T1000 (cell line): Measurements from ENCODE around the gene CERT1.

ENCODE experiments used
- DNase-seq: peaks from one replicate; lab custom pipeline; 2025; ENCODE audit warnings: mixed read lengths; lab: John Stamatoyannopoulos, UW

Gene CERT1

GRCh38 chr5:75471193-75471592 lies 40.2 kb downstream of the CERT1 start:
- DNase-seq, result no peak

- DNase-seq, result no peak
Observed at GRCh38 chr5:75469017-75469416, 42.4 kb downstream of the CERT1 start.

- DNase-seq, result no peak
Observed at GRCh38 chr5:75468593-75468992, 42.8 kb downstream of the CERT1 start.

- DNase-seq, result no peak
Observed at GRCh38 chr5:75466006-75466716, 45.3 kb downstream of the CERT1 start.

GRCh38 chr5:75465480-75465879 lies 45.9 kb downstream of the CERT1 start:
- no peak for DNase-seq

- DNase-seq, result no peak
Observed at GRCh38 chr5:75463726-75464125, 47.7 kb downstream of the CERT1 start.

DNA sequence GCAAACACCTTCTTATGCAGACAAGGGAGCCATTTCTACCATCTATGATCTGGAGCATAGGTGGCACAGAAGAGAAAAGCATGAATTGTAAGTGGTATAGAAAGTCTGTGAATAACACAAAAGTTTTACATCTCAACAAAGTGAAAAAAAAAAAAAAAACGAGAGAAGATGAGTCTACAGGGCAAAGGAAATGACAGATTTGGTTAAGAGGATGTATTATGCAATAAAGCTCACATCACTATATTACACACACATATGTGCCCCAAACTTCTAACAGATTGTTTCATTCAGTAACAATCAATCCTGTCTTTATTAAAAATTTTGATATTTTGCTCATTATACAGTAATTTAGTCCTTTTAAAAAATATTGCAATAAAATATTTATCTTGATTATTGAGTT lies 49.8 kb downstream of the CERT1 start:
- no peak for DNase-seq

GRCh38 chr5:75460942-75461610 lies 50.4 kb downstream of the CERT1 start:
- no peak for DNase-seq

GRCh38 chr5:75460532-75460931 lies 50.9 kb downstream of the CERT1 start:
- DNase-seq, result no peak

- no peak for DNase-seq
Observed at GRCh38 chr5:75457691-75458090, 53.7 kb downstream of the CERT1 start.

DNA sequence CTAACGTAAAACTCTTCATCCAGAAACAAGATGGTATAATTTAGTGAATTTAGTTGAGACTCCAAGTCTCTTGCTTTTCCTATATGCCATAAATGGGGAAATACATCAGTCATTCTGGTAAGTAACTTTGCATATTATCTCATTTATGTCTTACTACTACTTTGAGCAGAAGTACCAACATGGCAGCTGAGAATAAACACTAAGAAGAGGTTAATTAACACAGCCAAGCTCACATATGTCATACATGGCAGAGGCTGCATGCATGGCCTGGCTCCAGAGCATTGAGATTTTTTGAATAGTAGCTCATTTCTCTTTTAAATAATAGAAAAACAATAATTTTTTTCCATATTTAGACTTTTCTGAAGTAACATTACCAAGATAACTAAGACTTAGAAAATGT lies 54.3 kb downstream of the CERT1 start:
- DNase-seq, result no peak

GRCh38 chr5:75450069-75450468 lies 61.4 kb downstream of the CERT1 start:
- DNase-seq, result no peak

- no peak for DNase-seq
Observed at GRCh38 chr5:75446068-75446467, 65.4 kb downstream of the CERT1 start.

DNA sequence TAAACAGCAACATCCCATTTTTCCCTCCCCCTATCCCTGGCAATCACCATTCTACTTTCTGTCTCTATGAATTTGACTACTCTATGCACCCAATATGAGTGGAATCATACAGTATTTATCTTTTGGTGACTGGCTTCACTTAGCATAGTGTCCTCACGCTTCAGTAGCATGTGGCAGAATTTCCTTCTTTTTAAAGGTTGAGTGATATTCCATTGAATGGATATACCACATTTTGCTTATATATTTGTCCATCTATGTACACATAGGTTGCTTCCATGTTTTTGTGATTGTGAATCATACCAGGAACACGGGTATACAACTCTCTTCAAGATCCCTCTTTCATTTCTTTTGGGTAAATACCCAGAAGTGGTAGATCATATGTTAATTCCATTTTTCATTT lies 69.9 kb downstream of the CERT1 start:
- no peak for DNase-seq

- no peak for DNase-seq
Observed at GRCh38 chr5:75439276-75439675, 72.2 kb downstream of the CERT1 start.

- DNase-seq, result no peak
Observed at GRCh38 chr5:75438722-75439121, 72.7 kb downstream of the CERT1 start.

GRCh38 chr5:75435096-75435495 lies 76.3 kb downstream of the CERT1 start:
- no peak for DNase-seq

DNA sequence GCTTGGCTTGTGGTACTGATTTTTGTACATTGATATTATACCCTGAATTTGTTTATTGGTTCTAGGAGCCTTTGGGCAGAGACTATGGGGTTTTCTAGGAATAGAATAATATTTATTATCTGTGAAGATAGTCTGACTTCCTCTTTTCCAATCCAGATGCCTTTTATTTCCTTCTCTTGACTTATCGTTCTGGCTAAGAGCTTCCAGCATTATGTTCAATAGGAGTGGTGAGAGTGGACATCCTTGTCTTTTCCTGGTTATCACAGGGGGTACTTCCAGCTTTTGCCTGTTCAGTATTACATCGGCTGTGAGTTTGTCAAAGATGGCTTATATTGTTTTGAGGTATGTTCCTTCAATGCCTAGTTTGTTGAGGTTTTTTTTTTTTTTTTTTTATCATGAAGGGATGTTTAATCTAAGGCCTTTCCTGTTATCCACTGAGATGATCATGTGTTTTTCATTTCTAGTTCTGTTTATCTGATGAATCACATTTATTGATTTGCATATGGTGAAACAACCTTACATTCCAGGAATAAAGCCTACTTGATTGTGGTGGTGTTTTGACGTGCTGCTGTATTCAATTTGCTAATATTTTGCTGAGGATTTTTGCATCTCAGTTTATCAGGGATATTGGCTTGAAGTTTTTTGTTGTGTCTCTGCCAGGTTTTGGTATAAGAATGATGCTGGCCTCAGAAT lies 77.5 kb downstream of the CERT1 start:
- DNase-seq, result no peak

GRCh38 chr5:75414241-75414640 lies 97.2 kb downstream of the CERT1 start:
- no peak for DNase-seq

- no peak for DNase-seq
Observed at GRCh38 chr5:75412111-75412990, 99.1 kb downstream of the CERT1 start.

DNA sequence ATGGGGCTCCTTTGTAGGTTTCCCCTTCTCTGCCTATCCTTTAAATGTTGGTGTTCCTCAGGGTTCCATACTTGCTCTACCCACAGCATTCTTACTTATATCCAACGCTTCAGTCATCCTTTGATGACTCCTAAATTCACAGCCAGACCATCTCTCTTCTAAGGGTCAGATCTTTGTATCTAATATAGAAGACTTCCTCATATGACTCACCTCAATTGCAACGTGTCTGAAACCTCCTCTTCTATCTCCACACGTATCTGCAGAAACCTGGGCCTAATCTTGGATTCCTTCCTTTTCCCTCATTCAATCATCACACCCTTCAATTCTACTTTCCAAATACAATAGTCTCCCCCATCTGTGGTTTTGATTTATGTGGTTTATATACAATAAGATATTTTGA lies 106.1 kb downstream of the CERT1 start:
- no peak for DNase-seq

GRCh38 chr5:75395277-75395676 lies 116.2 kb downstream of the CERT1 start:
- no peak for DNase-seq
